ENCODE measurements around the gene GAL. TPM values are rescaled to one million over a fixed set of nuclear protein-coding genes. Genes with fewer than 3 reads are reported as not detected.

The GAL gene
- total and polyA plus RNA-seq, 4 experiments from 2014 or later = not detected

DNA sequence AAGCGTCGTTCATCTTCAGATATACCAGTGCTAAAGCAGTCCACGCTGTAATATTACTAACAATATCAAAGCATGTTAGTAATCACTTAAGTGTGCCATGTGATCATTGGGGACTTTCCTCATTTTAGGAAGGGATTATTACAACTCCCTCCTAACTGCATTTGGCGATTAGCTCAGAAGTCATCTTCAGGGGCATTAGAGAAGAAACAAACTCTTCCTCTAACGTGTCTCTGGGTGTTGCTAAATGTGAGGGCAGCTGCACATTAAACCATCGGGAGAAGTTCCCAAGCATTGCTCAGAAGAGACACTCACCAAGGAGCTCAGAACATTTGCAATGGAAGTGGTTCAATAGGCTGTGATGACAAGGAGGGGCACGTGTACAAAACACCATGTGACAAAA lies 49.8 kb downstream of the GAL start:
- Histone ChIP-seq H3K9me3 (ENCODE audit: control insufficient read depth in 1 of 2, low read length in 2 of 2) (no peaks in the 10 kb centered on the region), H3K36me3 (ENCODE audit: insufficient read depth, low read length) (no peaks in the 10 kb centered on the region), H3K4me1 (ENCODE audit: insufficient read depth, low read length) (no peaks in the 10 kb centered on the region), H3K27me3 (ENCODE audit: insufficient read depth, low read length) (no peaks in the 10 kb centered on the region), H3K27ac (ENCODE audit: low read depth, low read length) (no peak overlapping the region), H3K4me3 (ENCODE audit: low read length in 2 of 2) (no peak overlapping the region)
- H3K27me3 Mint-ChIP-seq = no peaks in the 10 kb centered on the region
- no peak for DNase-seq
- H3K4me3 Mint-ChIP-seq = no peak overlapping the region
- intact Hi-C loops (cut with micrococcal nuclease) = no loop called here
- H3K27ac Mint-ChIP-seq = no peak overlapping the region
- no peaks in the 10 kb centered on the region for H3K9me3 Mint-ChIP-seq
- ChIA-PET CTCF (ENCODE audit: partially characterized antibody) (interaction anchor here (1.5 kb wide), 1 partner anchor 110 kb away, joined by 3 read pairs; no protein-coding TSS in a partner anchor), POLR2A (ENCODE audit: partially characterized antibody) (no interaction called here)
- H3K36me3 Mint-ChIP-seq = peaks cover 6 to 14% of the 10 kb centered on the region in 2 donors
- H3K4me1 Mint-ChIP-seq = no peaks in the 10 kb centered on the region

DNA sequence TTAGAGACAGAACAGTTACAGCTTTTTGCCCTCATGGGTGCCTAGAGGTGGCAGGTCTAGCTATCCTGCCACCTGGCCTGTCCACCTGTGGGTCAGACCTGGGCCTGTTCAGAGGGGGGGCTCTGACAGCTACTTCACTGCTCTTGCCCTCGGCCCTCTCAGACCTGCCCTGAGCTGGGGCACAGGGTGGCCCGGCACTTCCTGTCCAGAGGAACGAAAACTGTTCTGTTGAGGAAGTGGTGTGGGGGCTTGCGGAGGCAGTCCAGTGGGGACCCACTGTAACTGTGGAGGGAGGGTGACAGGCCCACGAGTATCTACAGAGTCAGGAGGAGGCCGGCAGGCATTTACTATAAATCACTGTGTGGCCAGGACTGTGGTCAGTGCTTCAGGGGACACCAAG lies 50.8 kb downstream of the GAL start:
- Histone ChIP-seq H3K4me3 (ENCODE audit: low read length in 2 of 2) (no peak overlapping the region), H3K27ac (ENCODE audit: low read depth, low read length) (no peak overlapping the region), H3K9me3 (ENCODE audit: control insufficient read depth in 1 of 2, low read length in 2 of 2) (no peaks in the 10 kb centered on the region), H3K36me3 (ENCODE audit: insufficient read depth, low read length) (no peaks in the 10 kb centered on the region), H3K4me1 (ENCODE audit: insufficient read depth, low read length) (no peaks in the 10 kb centered on the region), H3K27me3 (ENCODE audit: insufficient read depth, low read length) (no peaks in the 10 kb centered on the region)
- Mint-ChIP-seq H3K27me3 (no peaks in the 10 kb centered on the region), H3K27ac (peak overlapping the region in 1 of 7 donors; percentile 18), H3K4me1 (no peaks in the 10 kb centered on the region), H3K9me3 (no peaks in the 10 kb centered on the region), H3K4me3 (no peak overlapping the region), H3K36me3 (peaks cover 6 to 14% of the 10 kb centered on the region in 2 donors)
- no peak for DNase-seq
- ChIA-PET POLR2A (ENCODE audit: partially characterized antibody) (no interaction called here), CTCF (ENCODE audit: partially characterized antibody) (interaction anchor here (1.5 kb wide), 1 partner anchor 109 kb away, joined by 3 read pairs; no protein-coding TSS in a partner anchor)
- intact Hi-C loops (cut with micrococcal nuclease) = no loop called here

DNA sequence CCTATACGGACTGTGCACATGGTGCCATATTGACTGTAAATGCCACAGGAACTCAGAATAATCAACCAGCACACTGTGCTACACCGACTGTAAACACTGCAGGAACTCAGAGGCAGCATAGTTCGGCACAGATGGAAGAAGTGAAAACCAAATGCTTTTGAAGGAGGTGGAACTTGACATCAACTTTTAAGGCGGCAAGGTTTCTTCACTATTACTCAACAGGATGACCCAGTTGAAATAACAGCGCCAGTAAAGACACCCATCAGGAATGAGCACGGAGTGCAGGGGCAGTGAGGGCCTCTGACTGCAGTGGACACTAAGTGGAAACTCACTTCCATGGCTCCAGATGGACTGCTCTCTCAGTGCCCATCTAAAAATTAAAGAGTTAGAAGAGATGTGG lies 51.3 kb downstream of the GAL start:
- Mint-ChIP-seq H3K36me3 (peaks cover 6 to 14% of the 10 kb centered on the region in 2 donors), H3K9me3 (no peaks in the 10 kb centered on the region), H3K27ac (no peak overlapping the region), H3K4me1 (no peaks in the 10 kb centered on the region), H3K4me3 (no peak overlapping the region), H3K27me3 (no peaks in the 10 kb centered on the region)
- no peak overlapping the region for H3K4me3 ChIP-seq (ENCODE audit: low read length in 2 of 2)
- CTCF ChIA-PET (ENCODE audit: partially characterized antibody) = no interaction called here
- no peaks in the 10 kb centered on the region for H3K27me3 ChIP-seq (ENCODE audit: insufficient read depth, low read length)
- H3K27ac ChIP-seq (ENCODE audit: low read depth, low read length) = no peak overlapping the region
- no peak for DNase-seq
- no peaks in the 10 kb centered on the region for H3K4me1 ChIP-seq (ENCODE audit: insufficient read depth, low read length)
- no peaks in the 10 kb centered on the region for H3K9me3 ChIP-seq (ENCODE audit: control insufficient read depth in 1 of 2, low read length in 2 of 2)
- H3K36me3 ChIP-seq (ENCODE audit: insufficient read depth, low read length) = no peaks in the 10 kb centered on the region
- POLR2A ChIA-PET (ENCODE audit: partially characterized antibody) = no interaction called here
- intact Hi-C loops (cut with micrococcal nuclease) = no loop called here

Other genes starting within 250 kb of the GAL start
- gene PPP6R3, start 223.8 kb upstream of the GAL start, total RNA-seq = 100 to 1,000 TPM; 142 to 147 TPM
- gene PPP6R3, start 223.8 kb upstream of the GAL start, polyA plus RNA-seq = 10 to 100 TPM; 22.2 to 51.6 TPM
- gene TESMIN, start 67.0 kb downstream of the GAL start, total RNA-seq = 1 to 10 TPM; 5.7 to 5.8 TPM
- 1 to 10 TPM; 2.6 to 3.4 TPM for gene TESMIN, start 67.0 kb downstream of the GAL start, polyA plus RNA-seq
- 10 to 100 TPM; 29.3 to 35.5 TPM for gene CPT1A, start 157.4 kb downstream of the GAL start, total RNA-seq
- gene CPT1A, start 157.4 kb downstream of the GAL start, polyA plus RNA-seq = 1 to 10 TPM; 7.5 to 7.7 TPM
- gene MRPL21, start 219.3 kb downstream of the GAL start, total RNA-seq = 10 to 100 TPM; 36.2 to 37.3 TPM
- 100 to 1,000 TPM; 105 to 151 TPM for gene MRPL21, start 219.3 kb downstream of the GAL start, polyA plus RNA-seq
- 10 to 100 TPM; 36.8 to 37.6 TPM for gene IGHMBP2, start 219.3 kb downstream of the GAL start, total RNA-seq
- gene IGHMBP2, start 219.3 kb downstream of the GAL start, polyA plus RNA-seq = 1 to 10 TPM; 3.8 to 8.7 TPM